Psoas muscle (tissue), 8 donors: ENCODE results near the gene DDX4. TPM values are rescaled to one million over a fixed set of nuclear protein-coding genes. Genes with fewer than 3 reads are reported as not detected.

Source experiments
- ATAC-seq, 4 donors: fragments of 200-7000 bp; cut with Tn5 transposase; one replicate each; pipeline ENCODE4 v1.9.1; 2020; ENCODE audit warnings: moderate library complexity in 3 of 4, mild to moderate bottlenecking in 2 of 4
- DNase-seq, 2 donors: peaks; one replicate each; pipeline ENCODE4 v3.0.0-alpha.2; 2020
- H3K27ac ChIP-seq: fragments of 200-600 bp; one replicate; pipeline ENCODE4 v1.8.0; 2022
- H3K27me3 ChIP-seq, 3 donors: fragments of 200-600 bp in 1 of 3; one replicate each; pipeline versions ENCODE4 v1.6.1 to v1.8.0; 2013 to 2022; ENCODE audit warnings: low read length in 2 of 3, mild to moderate bottlenecking in 2 of 3, moderate library complexity in 1 of 3; ENCODE audit not compliant: insufficient read depth in 3 of 3
- H3K36me3 ChIP-seq, 2 donors: fragments of 200-600 bp in 1 of 2; one replicate each; pipeline versions ENCODE4 v1.6.1 to v1.8.0; 2013 to 2022; ENCODE audit warnings: low read depth in 1 of 2, mild to moderate bottlenecking in 1 of 2, moderate library complexity in 1 of 2; ENCODE audit not compliant: insufficient read depth in 1 of 2
- H3K4me1 ChIP-seq: fragments of 200-600 bp; one replicate; pipeline ENCODE4 v1.8.0; 2022
- H3K4me3 ChIP-seq: fragments of 200-600 bp; one replicate; pipeline ENCODE4 v1.8.0; 2022; ENCODE audit warnings: mild to moderate bottlenecking
- H3K9me3 ChIP-seq: fragments of 200-600 bp; one replicate; pipeline ENCODE4 v1.8.0; 2022
- WGBS, 3 donors: extraction: QIAGEN DNeasy Blood & Tissue Kit; methylation state at CpG; one replicate each; pipeline versions ENCODE4 v1.1.6 to v1.1.7; 2013; 5-methylcytosine and 5-hydroxymethylcytosine counted together
- intact Hi-C, 2 donors: fragments of 100-400 bp; cut with DNase I; formaldehyde crosslinking; loops; one replicate each; pipeline versions ENCODE4 v1.11.0 to v1.14.2; 2022
- polyA plus RNA-seq, 3 donors: library from polyadenylated mRNA; stranded (reverse); fragments of 200-250 nt; gene quantifications; one replicate each; pipeline ENCODE4 v1.2.3, GENCODE V29; 2013
- total RNA-seq, 4 donors: library from RNA; stranded (reverse); fragmentation: NEBNext Ultra II Directional in 2 of 4; extraction: Animal tissue kit (Norgen Biotek cat#: 25700) in 2 of 4; gene quantifications; one replicate each; pipeline versions ENCODE4 v1.2.1 to v1.2.4, GENCODE V29; 2021 to 2023
- TF ChIP-seq, protein P1 (sequence below): fragments of 200-600 bp; IDR thresholded peaks from one replicate; pipeline ENCODE4 v1.8.0; 2022; ENCODE audit warnings: antibody characterized with exemption
- donor health status: healthy with polysubstance abuse.
- donor health status: DM: no; HTN: no; CAD: no; lungs with moderate emphysema.
- donor health status: Bipolar disorder and iron deficiency.
- donor health status: healthy.
- donor health status: DM: yes; HTN: yes; CAD: no.
- donor health status: DM: no; HTN: no; CAD: no.
- donor health status: DM: no; HTN: no; CAD: no.
- donor health status: DM: yes; HTN: yes; CAD: no.

The DDX4 gene
- total and polyA plus RNA-seq, 7 donors, result 0.03 to 0.18 TPM; not detected in 5

GRCh38 chr5:55832446-55832845 lies 94.6 kb downstream of the DDX4 start:
- 96 to 97% (median 97%) methylated on average over 17 of the region's 17 CpGs for WGBS, 3 donors
- Histone ChIP-seq H3K36me3 (no peaks in the 10 kb centered on the region), H3K4me1 (no peaks in the 10 kb centered on the region), H3K9me3 (no peaks in the 10 kb centered on the region), H3K4me3 (no peak overlapping the region), H3K27me3 (no peaks in the 10 kb centered on the region), H3K27ac (no peak overlapping the region)
- TF ChIP-seq, protein P1, sequence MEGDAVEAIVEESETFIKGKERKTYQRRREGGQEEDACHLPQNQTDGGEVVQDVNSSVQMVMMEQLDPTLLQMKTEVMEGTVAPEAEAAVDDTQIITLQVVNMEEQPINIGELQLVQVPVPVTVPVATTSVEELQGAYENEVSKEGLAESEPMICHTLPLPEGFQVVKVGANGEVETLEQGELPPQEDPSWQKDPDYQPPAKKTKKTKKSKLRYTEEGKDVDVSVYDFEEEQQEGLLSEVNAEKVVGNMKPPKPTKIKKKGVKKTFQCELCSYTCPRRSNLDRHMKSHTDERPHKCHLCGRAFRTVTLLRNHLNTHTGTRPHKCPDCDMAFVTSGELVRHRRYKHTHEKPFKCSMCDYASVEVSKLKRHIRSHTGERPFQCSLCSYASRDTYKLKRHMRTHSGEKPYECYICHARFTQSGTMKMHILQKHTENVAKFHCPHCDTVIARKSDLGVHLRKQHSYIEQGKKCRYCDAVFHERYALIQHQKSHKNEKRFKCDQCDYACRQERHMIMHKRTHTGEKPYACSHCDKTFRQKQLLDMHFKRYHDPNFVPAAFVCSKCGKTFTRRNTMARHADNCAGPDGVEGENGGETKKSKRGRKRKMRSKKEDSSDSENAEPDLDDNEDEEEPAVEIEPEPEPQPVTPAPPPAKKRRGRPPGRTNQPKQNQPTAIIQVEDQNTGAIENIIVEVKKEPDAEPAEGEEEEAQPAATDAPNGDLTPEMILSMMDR, result no peak
- no peak for DNase-seq
- intact Hi-C loops, result no loop called here
- ATAC-seq, result no peak

DNA sequence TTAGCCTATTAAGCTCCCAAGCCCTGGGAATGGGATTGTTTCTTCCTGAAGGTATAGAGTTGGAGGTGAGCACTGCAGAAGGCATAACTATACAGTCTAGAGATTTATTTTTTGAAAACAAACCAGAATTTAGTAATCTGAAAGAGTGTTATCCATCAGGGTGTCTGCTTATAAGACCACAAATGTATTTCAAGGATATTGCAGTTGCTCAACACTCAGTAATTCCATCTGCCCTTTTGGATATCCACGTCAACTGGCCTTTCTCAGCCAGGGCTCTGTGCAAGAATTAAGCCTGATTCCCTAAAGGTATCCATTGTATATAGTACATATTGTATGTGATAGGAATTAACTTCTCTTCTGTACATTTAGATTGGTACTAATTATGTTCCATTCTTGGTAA lies 98.3 kb downstream of the DDX4 start:
- DNase-seq (no peak), ATAC-seq (no peak)
- H3K36me3 ChIP-seq, result no peaks in the 10 kb centered on the region
- H3K4me1 ChIP-seq, result no peaks in the 10 kb centered on the region
- TF ChIP-seq, protein P1, result no peak
- no peaks in the 10 kb centered on the region for H3K9me3 ChIP-seq
- WGBS, 3 donors, result 33 to 58% (median 39%) methylated on average over 1 of the region's 1 CpG
- intact Hi-C loops, result no loop called here
- no peaks in the 10 kb centered on the region for H3K27me3 ChIP-seq
- no peak overlapping the region for H3K4me3 ChIP-seq
- H3K27ac ChIP-seq, result no peak overlapping the region

DNA sequence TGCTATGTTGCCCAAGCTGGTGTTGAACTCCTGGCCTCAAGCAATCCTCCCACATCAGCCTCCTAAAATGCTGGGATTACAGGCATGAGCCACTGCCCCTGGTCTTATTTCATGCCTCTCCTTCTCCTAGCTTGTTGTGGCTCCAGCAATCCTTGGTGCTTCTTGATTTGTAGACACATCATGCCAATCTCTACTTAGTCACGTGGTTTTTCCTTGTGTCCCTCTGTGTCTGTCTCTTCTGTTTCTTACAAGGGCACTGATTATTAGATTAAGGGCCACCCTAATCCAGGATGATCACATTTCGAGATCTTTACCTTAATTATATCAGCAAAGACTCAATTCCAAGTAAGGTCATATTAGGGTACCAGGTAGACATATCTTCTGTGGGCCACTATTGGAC lies 104.1 kb downstream of the DDX4 start:
- no peaks in the 10 kb centered on the region for H3K4me1 ChIP-seq
- no peak overlapping the region for H3K4me3 ChIP-seq
- H3K27me3 ChIP-seq, result no peaks in the 10 kb centered on the region
- H3K9me3 ChIP-seq, result no peaks in the 10 kb centered on the region
- no peak overlapping the region for H3K27ac ChIP-seq
- intact Hi-C loops, result no loop called here
- TF ChIP-seq, protein P1, result no peak
- ATAC-seq (no peak), DNase-seq (no peak)
- 72 to 80% (median 77%) methylated on average over 2 of the region's 2 CpGs for WGBS, 3 donors
- H3K36me3 ChIP-seq, result no peaks in the 10 kb centered on the region

DNA sequence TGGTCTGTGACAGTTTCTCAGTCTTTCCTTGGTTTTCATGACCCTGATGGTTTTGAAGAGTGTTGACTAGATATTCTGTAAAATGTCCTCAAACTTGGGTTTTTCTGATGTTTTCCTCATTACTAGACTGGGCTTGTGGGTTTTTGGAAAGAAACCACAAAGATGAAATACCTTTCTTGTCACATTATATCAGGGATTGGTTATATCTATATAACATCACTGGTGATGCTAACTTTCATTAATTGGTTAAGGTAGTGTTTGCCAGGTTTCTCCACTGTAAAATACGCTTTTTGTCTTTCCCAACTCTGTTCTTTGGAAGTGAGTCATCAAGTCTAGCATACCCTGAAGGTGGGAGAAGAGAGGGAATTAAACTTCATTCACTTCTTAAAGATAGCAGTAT lies 110.0 kb downstream of the DDX4 start:
- intact Hi-C loops, result no loop called here
- WGBS, 3 donors, result 72 to 87% (median 77%) methylated on average over 1 of the region's 1 CpG
- no peaks in the 10 kb centered on the region for H3K9me3 ChIP-seq
- no peak overlapping the region for H3K4me3 ChIP-seq
- no peaks in the 10 kb centered on the region for H3K27me3 ChIP-seq
- ATAC-seq (no peak), DNase-seq (no peak)
- TF ChIP-seq, protein P1, result no peak
- H3K27ac ChIP-seq, result no peak overlapping the region
- H3K36me3 ChIP-seq, result no peaks in the 10 kb centered on the region
- H3K4me1 ChIP-seq, result no peaks in the 10 kb centered on the region

DNA sequence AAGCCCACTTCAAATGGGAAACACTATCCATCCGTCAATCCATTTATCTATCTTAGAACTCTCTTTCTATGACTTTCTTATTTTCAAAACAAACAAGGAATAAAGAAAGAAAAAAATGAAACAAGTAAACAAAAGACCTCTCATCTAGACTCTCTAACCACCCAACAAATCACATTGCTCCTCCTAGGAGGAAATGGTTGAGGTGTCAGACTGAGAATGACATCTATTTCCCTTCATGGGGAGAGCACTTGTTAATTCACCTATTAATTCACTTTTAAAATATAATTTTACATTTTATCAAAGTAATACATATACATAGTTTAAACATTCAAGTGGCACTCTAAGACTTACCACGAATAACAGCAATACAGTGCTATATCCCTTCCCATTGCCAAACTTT lies 110.9 kb downstream of the DDX4 start:
- WGBS, 3 donors, result 84 to 91% (median 88%) methylated on average over 2 of the region's 2 CpGs
- TF ChIP-seq, protein P1, result no peak
- no peaks in the 10 kb centered on the region for H3K36me3 ChIP-seq

More for the DNA sequence above, 110.9 kb downstream of the DDX4 start:
- DNase-seq (no peak), ATAC-seq (no peak)
- intact Hi-C loops, result no loop called here
- Histone ChIP-seq H3K27me3 (no peaks in the 10 kb centered on the region), H3K9me3 (no peaks in the 10 kb centered on the region), H3K27ac (no peak overlapping the region), H3K4me3 (no peak overlapping the region), H3K4me1 (no peaks in the 10 kb centered on the region)
